Measurements from ENCODE around the gene MCF2L2.

DNA sequence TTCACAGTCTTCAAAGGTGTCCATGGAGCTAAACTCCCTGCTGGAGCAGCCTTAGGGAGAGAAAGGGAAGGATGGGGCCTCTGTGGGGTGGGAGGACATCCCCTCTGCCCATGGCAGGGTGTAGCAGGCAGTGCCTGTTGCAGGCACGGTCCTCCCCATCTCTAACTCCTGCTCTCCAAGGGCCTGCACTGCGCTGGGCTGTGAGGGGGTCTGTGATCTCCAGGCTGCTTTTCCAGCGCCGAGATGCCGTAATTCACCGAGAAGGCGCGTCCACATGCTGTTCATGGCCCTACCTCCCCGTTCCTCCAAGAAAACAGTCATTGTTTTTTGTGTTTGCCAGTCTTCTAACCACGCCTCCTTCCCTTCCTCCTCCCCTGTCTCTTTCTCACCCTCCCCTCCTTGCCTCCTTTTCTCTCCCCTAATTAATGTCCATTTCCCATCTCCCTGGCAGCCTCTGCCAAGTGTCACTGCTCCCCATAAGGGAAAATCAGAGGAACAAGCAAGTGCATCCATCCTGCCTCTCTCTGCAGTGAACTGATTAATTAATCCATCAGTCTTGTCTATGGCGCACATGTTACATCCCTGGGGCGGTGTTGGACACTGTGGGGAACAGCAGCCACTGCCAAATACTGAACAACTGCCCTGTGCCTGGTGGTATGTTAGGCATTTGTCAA, 248.2 kb downstream of the MCF2L2 start:
- TF ChIP-seq SUZ12 (IDR thresholded peaks at IDR 0.05; ENCODE audit: extremely low read depth, insufficient read depth, insufficient read length) (no peak), YY1 (IDR thresholded peaks at IDR 0.05; ENCODE audit: insufficient read depth, insufficient read length) (no peak)

Data from NT2/D1 (cell line).